Smooth muscle cell (in vitro differentiated cells): Measurements from ENCODE around the gene CCL22. TPM values are rescaled to one million over a fixed set of nuclear protein-coding genes. Genes with fewer than 3 reads are reported as not detected.

Experiments
- DNase-seq: peaks from one replicate; lab custom pipeline; 2025; ENCODE audit not compliant: unreplicated experiment; lab: John Stamatoyannopoulos, UW
- H2AFZ ChIP-seq: fragments of 200-600 bp; sonication (generic); 2 replicates; pipeline ENCODE4 v1.6.0; 2016; ENCODE audit warnings: antibody characterized with exemption, low read depth, mild to moderate bottlenecking
- H3F3A ChIP-seq: fragments of 200-600 bp; sonication (generic); 2 replicates; pipeline ENCODE4 v1.6.0; 2017; ENCODE audit warnings: antibody characterized with exemption, low read depth
- H3K27ac ChIP-seq: fragments of 200-600 bp; sonication (generic); 2 replicates; pipeline ENCODE4 v1.5.1; 2016; ENCODE audit warnings: low read depth, mild to moderate bottlenecking
- H3K27me3 ChIP-seq: fragments of 200-600 bp; sonication (generic); 2 replicates; pipeline ENCODE4 v1.6.1; 2016; ENCODE audit warnings: low read depth, mild to moderate bottlenecking
- H3K36me3 ChIP-seq: fragments of 200-600 bp; sonication (generic); 2 replicates; pipeline ENCODE4 v1.5.1; 2016; ENCODE audit warnings: low read depth
- H3K4me1 ChIP-seq: fragments of 200-600 bp; sonication (generic); 2 replicates; pipeline ENCODE4 v1.5.1; 2016; ENCODE audit warnings: low read depth
- H3K4me2 ChIP-seq: fragments of 200-600 bp; sonication (generic); 2 replicates; pipeline ENCODE4 v1.6.0; 2016; ENCODE audit warnings: mild to moderate bottlenecking
- H3K4me3 ChIP-seq: fragments of 200-600 bp; sonication (generic); 2 replicates; pipeline ENCODE4 v1.5.1; 2016; ENCODE audit warnings: mild to moderate bottlenecking
- H3K79me2 ChIP-seq: fragments of 200-600 bp; sonication (generic); 2 replicates; pipeline ENCODE4 v1.6.0; 2016; ENCODE audit warnings: low read depth, mild to moderate bottlenecking
- H3K9ac ChIP-seq: fragments of 200-600 bp; sonication (generic); 2 replicates; pipeline ENCODE4 v1.6.0; 2016; ENCODE audit warnings: low read depth
- H3K9me3 ChIP-seq: fragments of 200-600 bp; sonication (generic); replicated peaks from 2 replicates; pipeline ENCODE4 v1.5.1; 2016; ENCODE audit warnings: low read depth
- H4K20me1 ChIP-seq: fragments of 200-600 bp; sonication (generic); 2 replicates; pipeline ENCODE4 v1.6.0; 2016; ENCODE audit warnings: low read depth
- CTCF ChIP-seq: fragments of 200-600 bp; sonication (generic); IDR thresholded peaks from 2 replicates; pipeline ENCODE4 v1.5.1; 2017; ENCODE audit warnings: borderline replicate concordance, mild to moderate bottlenecking, antibody characterized with exemption; ENCODE audit not compliant: insufficient read depth, poor library complexity, severe bottlenecking
- WGBS: methylation state at CpG from one replicate; pipeline ENCODE4 v1.1.7; 2016; ENCODE audit warnings: low lambda C conversion rate; 5-methylcytosine and 5-hydroxymethylcytosine counted together
- polyA plus RNA-seq: library from polyadenylated mRNA; unstranded; fragments of >200 nt; fragmentation: Nextera tagmentation; extraction: Ambion mirVana; gene quantifications from 2 replicates; pipeline ENCODE4 v1.2.1, GENCODE V29; 2016
- total RNA-seq: library from RNA; depleted of rRNA; stranded (reverse); fragments of >200 nt; gene quantifications from 2 replicates; pipeline ENCODE4 v1.2.3, GENCODE V29; 2014

CCL22 gene
- total and polyA plus RNA-seq, 2 experiments from 2014 or later: not detected

- 68% methylated on average over 7 of the region's 7 CpGs for WGBS
- Histone ChIP-seq H3K9ac (no peak overlapping the region), H3K27ac (no peak overlapping the region), H3K4me1 (no peaks in the 10 kb centered on the region), H2AFZ (no peak overlapping the region), H4K20me1 (no peaks in the 10 kb centered on the region), H3K79me2 (no peaks in the 10 kb centered on the region), H3K36me3 (no peaks in the 10 kb centered on the region), H3K4me2 (no peak overlapping the region), H3K27me3 (no peaks in the 10 kb centered on the region), H3F3A (no peaks in the 10 kb centered on the region), H3K4me3 (no peak overlapping the region), H3K9me3 (no peaks in the 10 kb centered on the region)
- TF ChIP-seq CTCF: no peak
- DNase-seq: no peak
Observed at GRCh38 chr16:57401943-57402640, 43.5 kb downstream of the CCL22 start.

DNA sequence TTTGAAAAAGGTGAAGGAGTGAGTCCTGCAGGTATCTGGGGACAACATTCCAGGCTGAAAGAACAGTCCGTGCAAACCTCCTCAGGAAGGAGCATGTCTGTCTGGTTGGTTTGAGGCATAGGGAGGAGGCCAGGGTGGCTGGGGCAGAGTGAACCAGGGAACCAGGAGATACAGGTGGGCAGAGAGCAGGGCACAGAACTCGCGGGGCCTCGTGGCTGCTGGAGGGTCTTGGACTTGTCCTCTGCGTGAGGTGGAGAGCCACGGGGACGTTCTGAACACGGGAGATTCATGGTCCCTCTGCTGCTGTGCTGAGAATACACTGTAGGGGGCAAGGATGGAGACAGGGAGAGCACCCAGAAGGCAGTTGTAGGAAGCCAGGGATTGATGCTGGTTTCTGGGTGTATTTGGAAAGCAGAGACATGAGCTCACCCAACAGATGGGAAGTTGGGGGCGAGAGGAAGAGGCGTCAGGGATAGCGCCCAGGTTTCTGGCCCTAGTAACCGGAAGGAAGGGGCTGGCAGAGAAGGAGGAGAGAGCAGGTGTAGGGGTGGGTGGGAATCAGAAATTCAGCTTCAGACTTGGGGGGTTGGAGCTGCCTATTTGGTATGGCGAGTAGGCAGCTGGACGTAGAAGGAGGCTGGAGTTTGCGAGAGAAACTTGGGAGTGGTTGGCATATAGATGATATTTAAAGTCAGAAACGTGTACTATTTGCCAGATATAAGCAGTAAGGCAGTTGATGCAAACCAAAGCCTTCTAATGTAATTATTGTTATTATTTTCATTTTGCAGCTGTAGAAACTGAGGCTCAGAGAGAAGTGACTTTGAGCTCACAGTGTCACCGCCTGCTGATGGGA lies 45.6 kb downstream of the CCL22 start, which contains the start of gene CCL17:
CCL17 (plus strand) TSS at position 803 of the 853 bp plus-strand sequence. CDS start 9,166 bp downstream, outside the sequence.
- Histone ChIP-seq H3K4me2 (no peak within 1 kb of the TSS), H2AFZ (no peak within 1 kb of the TSS), H4K20me1 (no peaks in the 10 kb centered on the region), H3K27me3 (no peaks in the 10 kb centered on the region), H3K9me3 (no peaks in the 10 kb centered on the region), H3K27ac (no peak within 1 kb of the TSS), H3F3A (no peaks in the 10 kb centered on the region), H3K36me3 (no peaks in the 10 kb centered on the region), H3K4me3 (no peak within 1 kb of the TSS), H3K4me1 (no peaks in the 10 kb centered on the region), H3K9ac (no peak within 1 kb of the TSS), H3K79me2 (no peaks in the 10 kb centered on the region)
- TF ChIP-seq CTCF: no peak
- WGBS: 87% methylated on average over 17 of the region's 17 CpGs
- no peak for DNase-seq

GRCh38 chr16:57405097-57405496 lies 46.5 kb downstream of the CCL22 start:
- DNase-seq: no peak
- Histone ChIP-seq H3K9ac (no peak overlapping the region), H4K20me1 (no peaks in the 10 kb centered on the region), H3K36me3 (no peaks in the 10 kb centered on the region), H3K27ac (no peak overlapping the region), H3K27me3 (no peaks in the 10 kb centered on the region), H3K4me2 (no peak overlapping the region), H3K4me1 (no peaks in the 10 kb centered on the region), H3F3A (no peaks in the 10 kb centered on the region), H3K79me2 (no peaks in the 10 kb centered on the region), H3K4me3 (no peak overlapping the region), H2AFZ (no peak overlapping the region), H3K9me3 (no peaks in the 10 kb centered on the region)
- WGBS: 78% methylated on average over 3 of the region's 3 CpGs
- TF ChIP-seq CTCF: no peak
